GM19025 (cell line): ENCODE measurements around the gene AQP1.

Experiments
- ATAC-seq: cut with Tn5 transposase; IDR thresholded peaks from one replicate; pipeline ENCODE4 v1.9.1; 2021; ENCODE audit warnings: mild to moderate bottlenecking, low read depth, moderate library complexity; ENCODE audit not compliant: unreplicated experiment

AQP1 gene

GRCh38 chr7:30911561-30911969 lies at the start of gene AQP1:
Gene AQP1, plus strand, starts transcription at chr7:30911853. Its CDS starts 57 bp downstream, at chr7:30911910.
- ATAC-seq = no peak

- no peak for ATAC-seq
Observed at GRCh38 chr7:30862995-30863705, 48.5 kb upstream of the AQP1 start.

DNA sequence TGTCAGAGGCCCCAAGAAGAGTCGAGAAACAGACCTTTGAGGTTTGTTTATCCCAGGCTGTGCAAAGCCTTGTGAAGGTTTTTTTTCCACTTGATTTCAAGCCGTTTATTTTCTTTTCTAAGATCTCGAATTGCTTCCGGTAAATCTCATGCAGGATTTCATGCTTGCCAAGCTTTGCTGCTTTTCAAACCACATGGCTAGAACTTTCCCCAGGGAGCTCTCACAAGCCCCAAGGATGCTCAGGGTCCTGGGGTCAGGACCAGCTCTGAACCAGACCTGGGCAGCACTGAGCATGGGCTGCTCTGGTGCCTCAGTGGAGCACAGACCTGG lies 48.0 kb upstream of the AQP1 start:
- ATAC-seq = no peak

DNA sequence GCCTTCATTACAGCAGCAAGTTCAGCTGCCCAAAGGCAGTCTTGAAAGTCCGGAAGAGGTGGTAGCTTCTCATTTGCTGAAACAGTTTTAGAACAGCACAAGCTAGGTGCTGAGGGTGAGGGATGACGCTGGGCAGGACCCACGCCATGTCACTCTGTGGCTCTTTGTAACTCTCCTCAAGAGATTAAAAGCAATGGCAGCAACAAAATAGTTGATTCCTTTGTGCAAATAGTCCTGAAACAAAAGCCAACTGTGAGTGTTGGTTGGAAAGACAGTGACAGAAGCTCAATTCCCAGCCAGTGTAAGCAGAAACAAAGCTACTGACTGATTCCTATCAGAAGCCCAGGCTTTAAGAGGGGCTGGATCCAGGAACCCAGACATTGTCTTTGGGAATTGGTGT lies 47.6 kb upstream of the AQP1 start:
- ATAC-seq = no peak

GRCh38 chr7:30865076-30865475 lies 46.6 kb upstream of the AQP1 start:
- no peak for ATAC-seq

DNA sequence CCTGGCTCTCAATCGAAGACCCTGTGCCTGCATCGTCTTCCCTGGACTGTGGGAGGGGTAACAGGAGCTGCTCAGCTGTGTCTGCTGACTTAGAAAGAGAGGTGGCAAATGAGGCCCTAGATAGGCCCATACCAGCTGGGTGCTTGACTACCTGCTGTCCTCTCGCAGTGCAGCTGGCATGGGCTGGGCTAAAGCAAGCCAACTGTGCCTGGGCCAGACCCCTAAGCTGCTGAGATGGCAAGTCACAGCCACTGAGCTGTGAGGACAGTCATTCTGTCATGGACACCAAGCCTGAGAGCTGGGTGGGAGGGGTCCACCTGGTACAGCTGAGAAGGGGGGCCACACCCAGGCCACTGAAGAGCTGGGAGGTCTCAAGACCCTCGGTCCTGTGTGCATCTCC lies 45.8 kb upstream of the AQP1 start:
- ATAC-seq = no peak

- no peak for ATAC-seq
Observed at GRCh38 chr7:30866939-30867338, 44.7 kb upstream of the AQP1 start.

- no peak for ATAC-seq
Observed at GRCh38 chr7:30867483-30867882, 44.2 kb upstream of the AQP1 start.

- no peak for ATAC-seq
Observed at GRCh38 chr7:30869794-30870611, 41.6 kb upstream of the AQP1 start.

DNA sequence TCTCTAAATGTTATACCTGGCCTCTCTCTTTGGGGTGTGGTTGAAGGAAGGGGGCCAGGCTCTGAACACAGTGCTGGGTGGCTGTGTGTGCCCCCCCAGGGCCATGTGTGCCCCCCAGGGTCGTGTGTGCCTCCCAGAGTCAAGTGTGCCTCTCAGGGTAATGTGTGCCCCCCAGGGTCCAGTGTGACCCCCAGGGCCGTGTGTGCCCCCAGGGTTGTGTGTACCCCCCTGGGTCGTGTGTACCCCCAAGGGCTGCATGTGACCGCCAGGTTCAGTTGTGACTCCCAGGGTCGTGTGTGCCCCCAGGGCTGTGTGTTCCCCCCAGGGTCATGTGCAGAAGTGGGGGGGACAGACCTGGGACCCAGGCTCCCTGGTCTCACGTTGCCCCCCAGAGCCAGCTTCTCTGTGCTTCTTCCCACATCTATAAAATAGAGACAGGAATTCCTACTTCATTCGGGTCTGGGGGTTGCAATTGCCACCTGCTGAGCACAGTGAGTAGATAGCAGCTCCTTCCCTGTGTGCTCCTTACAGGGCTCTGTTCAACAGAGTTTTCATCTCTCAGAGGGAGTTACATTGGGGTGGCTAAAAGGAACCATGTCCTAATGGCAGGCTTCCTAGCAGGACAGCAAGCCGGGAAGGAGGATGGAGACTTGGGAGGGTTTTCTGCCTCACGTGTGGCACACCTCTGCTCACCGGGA lies 40.7 kb upstream of the AQP1 start:
- no peak for ATAC-seq

- ATAC-seq = no peak
Observed at GRCh38 chr7:30871655-30872054, 40.0 kb upstream of the AQP1 start.

DNA sequence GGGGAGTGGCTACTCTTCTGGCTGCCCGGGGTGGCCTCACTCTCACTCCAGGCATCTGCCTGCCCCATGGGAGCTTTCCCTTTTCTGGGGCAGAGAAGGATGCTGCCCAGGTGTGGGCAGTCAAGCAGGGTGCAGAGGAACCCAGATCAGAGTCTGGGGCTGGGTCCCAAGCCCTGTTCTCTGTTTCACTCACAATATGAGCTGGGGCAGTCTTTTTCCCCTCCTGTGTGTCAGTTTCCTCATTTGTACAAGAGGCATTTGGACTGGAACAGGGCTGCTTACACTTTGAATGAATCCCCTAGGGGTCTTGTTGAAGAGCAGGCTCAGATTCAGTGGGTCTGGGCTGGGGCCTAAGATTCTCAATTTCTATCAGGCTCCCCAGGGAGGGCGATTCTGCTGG lies 38.4 kb upstream of the AQP1 start:
- ATAC-seq = no peak

- ATAC-seq = no peak
Observed at GRCh38 chr7:30873656-30874055, 38.0 kb upstream of the AQP1 start.

DNA sequence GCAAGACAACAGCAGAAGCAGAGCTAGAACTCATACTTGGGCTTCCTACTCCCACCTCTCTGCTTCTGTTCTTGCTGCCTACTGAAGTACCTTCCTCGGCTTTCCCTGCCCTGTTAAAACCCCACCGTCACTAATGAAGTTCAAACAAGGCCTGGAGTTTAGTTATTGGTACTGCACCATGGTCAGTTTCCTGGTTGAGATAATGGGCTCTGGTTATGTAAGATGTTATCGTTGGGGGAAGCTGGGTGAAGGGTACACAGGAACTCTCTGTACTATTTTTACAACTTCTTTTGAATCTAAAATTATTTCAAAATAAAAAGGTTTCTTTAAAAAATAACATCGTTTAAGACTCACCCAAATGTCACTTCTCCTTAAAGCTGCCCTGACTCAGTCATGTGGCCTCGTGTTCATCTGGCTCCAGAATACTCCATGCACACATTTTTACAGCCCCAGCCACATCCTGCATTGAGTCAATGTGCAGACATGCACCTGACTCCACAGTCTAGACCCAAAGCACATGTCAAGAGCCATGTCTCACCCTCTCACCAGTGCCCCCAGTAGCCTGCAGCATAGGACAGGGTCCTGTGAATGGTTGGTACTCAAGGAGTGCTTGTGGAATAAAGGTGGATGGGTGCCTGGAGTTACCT lies 36.9 kb upstream of the AQP1 start:
- ATAC-seq = no peak

DNA sequence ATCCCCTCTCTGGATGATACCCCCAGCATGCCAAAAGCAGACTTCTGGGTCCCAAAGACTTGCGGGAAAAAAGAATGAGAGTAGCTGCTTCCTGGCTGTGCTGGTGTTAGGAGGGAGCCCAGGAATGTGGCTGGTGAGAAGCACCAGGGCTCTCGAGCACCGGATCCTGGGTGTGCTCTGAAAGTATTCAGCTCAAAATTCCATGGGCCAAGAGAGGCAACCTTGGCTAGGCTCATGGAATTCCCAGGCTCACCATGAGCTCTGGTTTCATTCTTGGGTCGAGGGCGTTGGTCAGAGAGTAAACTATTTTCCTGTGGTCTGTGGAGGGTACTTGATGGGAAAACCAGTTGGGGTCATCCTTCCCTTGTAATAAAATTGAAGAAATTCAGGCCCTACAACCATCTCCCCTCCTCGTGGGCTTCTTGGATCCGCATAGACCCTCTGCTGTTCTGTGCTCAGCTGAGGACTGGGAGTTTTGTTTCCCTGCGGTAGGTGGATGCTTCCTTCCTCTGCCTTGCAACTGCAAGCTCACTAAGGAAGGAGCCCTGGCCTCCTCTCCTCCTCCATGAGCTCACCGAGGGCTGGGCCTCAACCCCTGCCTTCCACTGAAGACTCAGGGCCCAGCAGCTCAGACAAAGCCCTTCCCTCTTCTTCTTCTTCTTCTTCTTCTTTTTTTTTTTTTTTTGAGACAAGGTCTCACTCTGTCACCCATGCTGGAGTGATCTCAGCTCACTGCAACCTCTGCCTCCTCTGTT lies 34.5 kb upstream of the AQP1 start:
- ATAC-seq = no peak

DNA sequence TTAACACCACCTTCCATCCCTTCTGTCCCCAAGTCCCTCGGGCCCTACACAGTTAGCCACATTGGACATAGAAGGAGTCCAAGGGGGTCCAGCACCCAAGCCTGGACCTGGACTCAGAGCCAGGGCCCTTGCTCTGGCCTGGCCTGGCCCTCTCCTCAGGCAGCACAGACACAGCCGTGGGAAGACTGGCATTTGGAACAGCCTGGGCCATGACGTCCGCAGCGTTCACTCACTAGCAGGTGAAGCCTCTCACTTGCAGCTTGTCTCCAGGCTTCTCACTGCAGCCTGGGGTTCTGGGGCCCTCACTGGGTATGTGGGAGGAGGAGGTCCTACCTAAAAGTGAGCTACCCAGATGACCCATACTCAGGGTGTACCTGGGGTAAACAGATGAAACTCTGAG lies 33.7 kb upstream of the AQP1 start:
- ATAC-seq = no peak

DNA sequence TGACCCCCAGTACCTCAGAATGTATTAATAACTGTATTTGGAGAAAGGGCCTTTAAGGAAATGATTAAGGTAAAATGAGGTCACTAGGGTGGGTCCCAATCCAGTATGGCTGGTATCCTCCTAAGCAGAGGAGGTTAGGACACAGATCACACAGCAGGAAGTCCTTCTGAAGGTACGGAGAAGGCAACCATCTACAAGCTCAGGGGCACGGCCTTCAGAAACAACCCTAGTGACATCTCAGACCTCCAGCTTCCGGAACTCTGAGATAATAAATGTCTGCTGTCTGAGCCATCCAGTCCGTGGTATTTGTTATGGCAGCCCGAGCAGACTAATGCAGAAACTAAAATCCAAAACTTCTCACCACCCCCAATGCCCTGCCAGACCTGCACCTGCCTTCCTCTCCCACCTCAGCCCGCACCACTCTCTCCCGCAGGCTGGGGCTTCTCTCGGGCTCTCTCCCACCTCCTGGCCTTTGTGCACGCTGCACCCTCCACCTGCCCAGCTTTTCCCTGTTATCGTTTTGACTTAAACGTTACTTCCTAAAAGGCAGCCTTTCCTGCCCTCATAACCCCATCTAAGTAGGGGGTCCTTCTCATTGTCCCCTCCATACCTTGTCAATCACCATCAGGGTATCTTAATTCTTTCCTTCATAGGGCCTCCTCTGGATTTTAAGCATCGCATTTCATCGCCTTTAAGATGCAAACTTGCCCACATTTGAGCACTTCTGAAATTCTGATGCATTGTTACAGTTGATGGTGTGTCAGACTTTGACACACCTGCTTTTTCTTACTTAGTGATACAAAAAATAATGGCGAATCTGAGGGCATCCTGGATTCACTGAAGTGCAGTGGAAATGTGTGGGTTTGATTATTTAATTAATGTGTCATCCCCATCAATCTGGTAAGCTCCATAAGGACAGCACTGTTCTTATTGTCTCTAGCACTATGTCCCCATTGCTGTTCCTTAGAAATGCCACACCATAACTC lies 32.2 kb upstream of the AQP1 start:
- no peak for ATAC-seq

GRCh38 chr7:30880125-30880720 lies 31.4 kb upstream of the AQP1 start:
- no peak for ATAC-seq

- no peak for ATAC-seq
Observed at GRCh38 chr7:30880941-30881340, 30.7 kb upstream of the AQP1 start.
